GM19467 (cell line): ENCODE measurements around the gene KCTD20.

Experiments used
- ATAC-seq: cut with Tn5 transposase; IDR thresholded peaks from one replicate; pipeline ENCODE4 v1.9.1; 2021; ENCODE audit warnings: mild to moderate bottlenecking, moderate library complexity; ENCODE audit not compliant: unreplicated experiment

Gene KCTD20

GRCh38 chr6:36492092-36492491 is 49.3 kb downstream of the KCTD20 start:
- no peak for ATAC-seq

DNA sequence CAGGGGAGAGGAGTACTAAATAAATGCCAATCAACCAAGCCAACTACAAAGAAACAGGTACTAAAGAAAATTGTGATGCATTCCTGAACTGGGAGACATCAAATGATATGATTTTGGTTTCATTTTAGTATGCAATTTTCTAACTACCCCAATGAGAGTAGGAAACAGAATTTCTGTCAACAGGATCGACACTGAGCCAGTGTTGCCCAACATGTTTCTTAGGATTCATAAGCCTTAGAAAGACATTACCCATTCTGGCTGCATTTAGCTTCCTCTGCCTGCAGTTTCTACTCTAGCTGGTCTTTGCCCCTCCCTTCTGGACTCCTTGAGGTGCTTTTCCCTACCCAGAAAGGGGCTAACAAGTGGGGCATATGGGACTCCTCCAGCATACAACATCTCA is 49.8 kb downstream of the KCTD20 start:
- no peak for ATAC-seq

DNA sequence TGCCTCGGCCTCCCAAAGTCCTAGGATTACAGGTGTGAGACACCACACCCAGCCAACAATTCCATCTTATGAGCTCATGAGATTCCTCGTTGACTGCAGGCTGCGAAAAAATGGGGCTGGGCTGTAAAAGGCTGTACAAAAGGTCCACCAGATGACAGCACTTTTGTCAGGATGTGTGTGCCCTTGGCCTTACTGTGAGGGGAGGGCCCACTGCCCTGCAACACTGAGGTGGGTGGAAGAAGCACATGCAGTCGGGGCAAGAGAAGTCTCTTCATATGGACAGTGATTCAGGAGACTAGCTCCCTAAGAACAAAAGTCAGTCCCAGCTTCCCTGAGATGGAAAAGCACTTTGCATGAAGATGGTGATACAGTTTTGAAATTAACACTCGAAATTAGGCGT is 50.5 kb downstream of the KCTD20 start:
- no peak for ATAC-seq

- no peak for ATAC-seq
These were observed 51.1 kb downstream of the KCTD20 start for GRCh38 chr6:36493859-36494258.

DNA sequence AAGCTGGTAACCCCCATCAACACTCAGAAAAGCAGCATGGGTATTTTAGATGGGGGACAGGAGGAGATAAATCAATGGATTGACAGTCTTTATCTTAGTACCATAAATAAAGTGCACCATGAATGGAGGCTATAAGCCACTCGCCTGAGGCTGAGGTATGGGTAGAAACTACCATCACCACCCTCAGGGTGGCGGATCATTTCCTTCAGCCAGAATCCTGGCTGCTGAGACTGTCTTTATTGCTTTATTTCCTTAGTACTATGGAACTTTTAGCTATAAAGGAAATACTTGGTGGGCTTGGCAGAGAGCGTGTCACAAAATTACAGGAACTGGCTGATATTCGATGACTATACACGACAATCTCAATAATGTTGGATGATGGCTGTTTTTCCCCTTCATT is 52.3 kb downstream of the KCTD20 start:
- no peak for ATAC-seq

GRCh38 chr6:36499918-36500317 is 57.1 kb downstream of the KCTD20 start:
- no peak for ATAC-seq

DNA sequence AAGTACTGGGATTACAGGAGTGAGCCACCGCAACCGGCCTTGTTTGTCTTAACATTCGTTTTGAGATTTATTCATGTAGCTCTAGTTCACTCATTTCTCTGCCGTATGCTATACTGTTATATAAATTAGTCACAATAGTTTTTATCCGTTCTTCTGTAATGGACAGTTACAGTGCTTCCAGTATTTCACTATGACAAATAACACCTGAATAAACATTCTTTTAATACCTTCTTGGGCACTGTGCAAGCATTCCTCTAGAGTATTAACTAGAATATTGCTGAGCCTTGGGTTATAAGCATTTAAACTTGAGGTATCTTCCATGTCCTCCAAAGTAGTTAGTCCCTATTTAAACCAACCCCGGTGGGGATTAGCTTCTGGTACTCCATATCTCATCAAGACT is 58.9 kb downstream of the KCTD20 start:
- no peak for ATAC-seq

DNA sequence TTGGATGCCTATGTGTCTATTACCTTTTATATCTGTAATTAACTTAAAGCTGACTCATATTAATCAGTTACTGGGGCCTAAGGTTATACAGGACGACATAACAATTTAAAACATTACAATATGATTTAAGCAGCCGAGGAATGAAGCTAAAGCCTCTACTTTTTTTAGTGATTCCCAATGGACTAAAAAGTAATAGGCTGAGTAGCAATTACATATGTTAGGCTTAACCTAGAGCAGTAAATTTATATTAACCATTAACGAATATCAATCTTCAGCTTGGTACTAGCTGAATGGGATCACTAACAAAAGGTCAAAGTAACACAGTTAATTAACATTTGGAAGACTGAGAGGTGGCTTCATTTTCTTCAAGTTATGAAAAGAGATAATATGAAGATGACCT is 61.4 kb downstream of the KCTD20 start:
- no peak for ATAC-seq

GRCh38 chr6:36504982-36505381 is 62.2 kb downstream of the KCTD20 start:
- no peak for ATAC-seq

DNA sequence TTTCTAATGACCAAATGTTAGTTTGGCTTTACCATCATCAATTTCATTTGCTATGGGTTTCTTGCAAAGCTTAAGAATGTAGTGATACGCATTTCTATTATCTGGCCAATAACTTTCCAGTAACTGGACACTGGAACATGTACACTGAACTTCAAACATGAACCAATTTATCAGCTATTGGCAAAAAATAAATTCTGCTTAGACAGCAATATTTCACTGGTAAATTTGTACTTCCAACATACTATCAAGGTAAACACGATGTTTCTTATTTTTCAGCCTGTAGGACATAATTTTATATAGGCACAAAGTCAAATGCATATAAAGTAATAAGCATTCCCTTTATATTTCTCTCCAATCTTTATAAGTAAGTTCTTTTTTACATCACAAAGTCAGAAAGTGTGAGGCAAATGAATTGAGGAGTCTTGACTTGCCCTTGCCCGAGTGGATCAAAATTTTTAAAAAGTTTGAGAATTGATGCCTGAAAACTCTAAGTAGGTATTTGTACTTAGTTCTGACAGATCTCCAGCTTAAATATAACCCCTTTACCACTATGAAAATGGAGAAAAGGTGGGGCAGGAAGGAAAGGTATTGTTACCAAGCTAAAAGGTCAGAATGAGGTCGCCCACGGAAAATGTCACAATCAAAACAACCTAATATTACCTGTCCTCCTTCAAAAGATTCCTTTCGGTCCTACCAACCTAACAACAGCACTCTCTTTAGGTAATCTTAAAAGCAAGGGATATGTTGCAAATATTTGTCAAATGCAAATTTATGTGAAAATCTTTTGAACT is 63.1 kb downstream of the KCTD20 start:
- no peak for ATAC-seq

- ATAC-seq, result no peak
These were observed 63.8 kb downstream of the KCTD20 start for GRCh38 chr6:36506611-36507010.

DNA sequence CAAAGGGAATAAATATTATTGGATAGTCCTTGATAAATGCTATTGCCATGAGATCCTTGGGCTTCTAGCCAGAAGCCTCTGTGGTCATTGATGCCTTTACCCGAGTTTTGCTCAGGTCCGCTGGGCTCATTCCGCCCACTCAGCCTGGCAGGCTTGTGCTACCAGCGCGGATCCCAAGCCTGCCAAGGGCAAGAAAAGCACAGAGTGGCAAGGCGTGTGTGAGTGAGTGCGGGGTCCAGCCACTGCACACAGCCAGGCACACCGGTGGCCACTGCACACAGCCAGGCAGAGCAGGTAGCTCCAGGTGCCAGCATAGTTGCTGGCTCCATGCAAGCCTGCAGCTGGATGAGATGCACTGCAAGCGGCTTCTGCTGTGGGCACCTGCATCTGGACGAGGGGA is 65.7 kb downstream of the KCTD20 start:
- no peak for ATAC-seq

DNA sequence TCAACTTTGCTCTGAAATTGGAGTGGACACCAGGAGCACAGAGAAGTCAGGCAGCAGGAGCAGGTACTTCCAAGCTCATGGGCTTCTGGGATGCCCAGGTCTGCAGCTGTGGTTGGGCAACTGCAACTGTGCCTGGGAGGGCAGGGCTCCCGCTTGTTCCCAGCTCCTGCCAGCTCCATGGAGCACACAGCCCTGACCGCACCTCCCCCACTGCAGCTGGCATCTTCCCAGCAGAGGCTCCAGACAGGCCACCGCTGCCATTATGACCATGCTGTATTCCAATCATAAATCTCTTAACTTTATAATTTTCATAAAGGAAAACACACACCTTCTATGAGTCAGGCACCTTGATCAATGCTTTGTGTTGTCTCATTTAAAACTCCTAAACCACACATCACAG is 67.6 kb downstream of the KCTD20 start:
- no peak for ATAC-seq

DNA sequence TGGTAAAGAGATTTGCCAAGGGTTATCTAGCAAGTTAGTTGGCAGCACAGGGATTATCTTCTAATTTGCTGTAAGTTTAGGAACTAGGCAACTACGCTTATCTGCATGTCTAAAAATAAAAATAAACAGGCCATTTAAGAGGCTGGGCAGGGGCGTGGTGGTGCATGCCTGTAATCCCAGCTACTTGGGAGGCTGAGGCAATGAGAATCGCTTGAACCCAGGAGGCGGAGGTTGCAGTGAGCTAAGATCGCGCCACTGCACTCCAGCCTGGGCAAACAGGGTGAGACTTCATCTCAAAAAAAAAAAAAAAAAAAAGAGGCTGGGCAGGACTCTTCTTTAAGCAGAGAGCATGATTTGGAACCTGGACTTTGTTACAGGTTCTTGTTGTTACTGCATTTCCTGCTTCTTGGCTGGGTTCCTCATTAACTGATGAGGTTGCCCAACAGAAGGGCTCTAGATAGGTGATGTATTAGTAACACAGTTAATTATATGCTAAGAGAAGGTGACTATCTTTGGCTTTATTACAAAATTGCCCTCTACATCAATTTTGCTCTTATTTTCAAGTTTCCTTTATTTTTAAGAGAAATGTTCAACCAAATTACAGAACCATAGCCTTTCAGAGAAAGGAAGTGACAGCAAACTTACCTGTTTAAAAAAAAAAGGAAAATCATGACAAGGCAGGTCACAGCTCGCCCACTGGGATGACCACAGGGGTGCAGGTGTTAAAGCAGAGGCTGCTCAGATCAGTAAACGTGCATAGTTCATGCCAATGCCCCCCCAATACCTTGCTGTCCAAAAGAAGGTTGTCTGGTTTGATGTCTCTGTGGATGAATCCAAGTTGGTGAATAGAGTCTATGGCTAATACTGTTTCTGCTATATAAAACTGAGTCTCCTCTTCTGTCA is 72.0 kb downstream of the KCTD20 start:
- ATAC-seq, result peak; percentile 57

- no peak for ATAC-seq
These were observed 73.0 kb downstream of the KCTD20 start for GRCh38 chr6:36515844-36516243.

DNA sequence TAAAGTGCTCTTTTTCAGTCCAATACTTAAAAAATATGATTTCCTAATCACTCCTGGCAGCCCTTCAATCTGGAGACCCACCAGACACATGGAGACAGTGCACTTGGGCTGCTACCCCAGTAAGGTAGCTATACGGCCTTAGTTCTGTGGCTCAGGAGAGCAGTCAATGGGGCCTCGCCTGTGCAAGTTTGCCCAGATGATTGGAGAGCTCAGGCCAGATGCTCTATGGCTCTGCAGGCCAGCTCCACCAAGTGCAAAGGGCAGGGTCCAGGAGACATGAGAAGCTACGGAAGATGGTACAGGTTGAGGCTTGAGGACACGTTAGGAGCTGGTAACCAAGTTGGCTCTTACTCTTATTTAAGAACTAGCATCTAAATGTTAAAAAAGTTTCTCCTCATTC is 73.8 kb downstream of the KCTD20 start:
- ATAC-seq, result no peak

- ATAC-seq, result no peak
These were observed 74.2 kb downstream of the KCTD20 start for GRCh38 chr6:36516988-36517387.

GRCh38 chr6:36517408-36517807 is 74.6 kb downstream of the KCTD20 start:
- ATAC-seq, result no peak

GRCh38 chr6:36519352-36519751 is 76.6 kb downstream of the KCTD20 start:
- ATAC-seq, result no peak

DNA sequence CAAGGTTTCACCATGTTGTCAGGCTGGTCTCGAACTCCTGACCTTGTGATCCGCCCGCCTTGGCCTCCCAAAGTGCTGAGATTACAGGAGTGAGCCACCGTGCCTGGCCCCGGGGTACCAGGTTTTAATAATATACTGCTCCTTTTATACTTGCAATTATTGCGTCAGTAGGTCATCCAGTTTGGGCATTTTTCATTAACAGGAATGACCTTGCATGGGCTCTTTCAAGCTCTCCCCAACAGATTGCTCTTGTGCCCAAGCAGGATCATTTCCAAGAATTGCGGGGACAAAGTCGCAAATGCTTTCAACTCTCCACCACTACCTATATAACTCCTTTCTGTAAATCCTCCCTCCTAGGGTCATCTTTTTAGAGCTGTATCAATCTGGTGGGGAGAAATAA is 80.7 kb downstream of the KCTD20 start:
- ATAC-seq, result no peak

- no peak for ATAC-seq
These were observed 81.2 kb downstream of the KCTD20 start for GRCh38 chr6:36523936-36524499.

- ATAC-seq, result no peak
These were observed 82.1 kb downstream of the KCTD20 start for GRCh38 chr6:36524871-36525270.
